ENCODE results near the gene TMEM223. TPM values are rescaled to one million over a fixed set of nuclear protein-coding genes. Genes with fewer than 3 reads are reported as not detected.

The TMEM223 gene
- total and polyA plus RNA-seq, 4 experiments from 2014 or later = 21.6 to 45.5 (median 31.0) TPM

- peaks cover 19 to 59% of the 10 kb centered on the region in 2 donors for H3K36me3 Mint-ChIP-seq
- Histone ChIP-seq H3K36me3 (ENCODE audit: insufficient read depth, low read length) (peaks cover 34% of the 10 kb centered on the region), H3K9me3 (ENCODE audit: control insufficient read depth in 1 of 2, low read length in 2 of 2) (no peaks in the 10 kb centered on the region), H3K27ac (ENCODE audit: low read depth, low read length) (peak overlapping the region; percentile 84), H3K27me3 (ENCODE audit: insufficient read depth, low read length) (no peaks in the 10 kb centered on the region), H3K4me3 (ENCODE audit: low read length in 2 of 2) (no peak overlapping the region), H3K4me1 (ENCODE audit: insufficient read depth, low read length) (peaks cover 55% of the 10 kb centered on the region)
- ChIA-PET POLR2A (ENCODE audit: partially characterized antibody) (interaction anchor here (1.0 to 25.8 kb wide), 12 partner anchors 14 to 236 kb away, joined by 3 to 801 read pairs (median 38); partner anchors contain the start of genes C11orf98, CSKMT, HNRNPUL2 and NXF1), CTCF (ENCODE audit: partially characterized antibody) (interaction anchor here (0.6 to 5.4 kb wide), 5 partner anchors 18 to 92 kb away, joined by 3 to 72 read pairs (median 3); partner anchors contain the start of genes SLC3A2, TAF6L and ZBTB3)
- H3K4me1 Mint-ChIP-seq = peaks cover 36 to 74% (median 56%) of the 10 kb centered on the region in 4 donors
- H3K27me3 Mint-ChIP-seq = no peaks in the 10 kb centered on the region
- H3K9me3 Mint-ChIP-seq = peaks cover 0 to 1% (median 0%) of the 10 kb centered on the region in 8 donors
- peak overlapping the region; percentile 89 to 98 (median 96) for H3K27ac Mint-ChIP-seq
- H3K4me3 Mint-ChIP-seq = peak overlapping the region; percentile 53 to 95 (median 80)
- no peak for DNase-seq
- intact Hi-C loops (cut with micrococcal nuclease) = no loop called here
Measured at GRCh38 chr11:62789576-62789975, 2.2 kb downstream of the TMEM223 start.

- Mint-ChIP-seq H3K4me1 (peaks cover 34 to 68% (median 53%) of the 10 kb centered on the region in 4 donors), H3K9me3 (peaks cover 0 to 1% (median 0%) of the 10 kb centered on the region in 8 donors), H3K4me3 (peak overlapping the region; percentile 52 to 96 (median 87)), H3K27ac (peak overlapping the region; percentile 89 to 98 (median 97)), H3K36me3 (peaks cover 13 to 53% of the 10 kb centered on the region in 2 donors), H3K27me3 (no peaks in the 10 kb centered on the region)
- Histone ChIP-seq H3K27me3 (ENCODE audit: insufficient read depth, low read length) (no peaks in the 10 kb centered on the region), H3K27ac (ENCODE audit: low read depth, low read length) (no peak overlapping the region), H3K4me3 (ENCODE audit: low read length in 2 of 2) (no peak overlapping the region), H3K4me1 (ENCODE audit: insufficient read depth, low read length) (peaks cover 55% of the 10 kb centered on the region), H3K9me3 (ENCODE audit: control insufficient read depth in 1 of 2, low read length in 2 of 2) (no peaks in the 10 kb centered on the region), H3K36me3 (ENCODE audit: insufficient read depth, low read length) (peaks cover 28% of the 10 kb centered on the region)
- ChIA-PET CTCF (ENCODE audit: partially characterized antibody) (interaction anchor here (1.0 to 5.4 kb wide), 6 partner anchors 12 to 74 kb away, joined by 3 to 105 read pairs (median 18); partner anchors contain the start of gene ZBTB3), POLR2A (ENCODE audit: partially characterized antibody) (interaction anchor here (0.7 to 25.8 kb wide), 13 partner anchors 15 to 236 kb away, joined by 3 to 801 read pairs (median 25); partner anchors contain the start of genes GNG3, HNRNPUL2, NXF1 and SLC3A2)
- DNase-seq = no peak
- intact Hi-C loops (cut with micrococcal nuclease) = no loop called here
Measured at GRCh38 chr11:62788991-62789390, 2.8 kb downstream of the TMEM223 start.

- Histone ChIP-seq H3K36me3 (ENCODE audit: insufficient read depth, low read length) (peaks cover 17% of the 10 kb centered on the region), H3K27me3 (ENCODE audit: insufficient read depth, low read length) (no peaks in the 10 kb centered on the region), H3K4me3 (ENCODE audit: low read length in 2 of 2) (peak within 1 kb of the TSS; percentile 73 to 95), H3K9me3 (ENCODE audit: control insufficient read depth in 1 of 2, low read length in 2 of 2) (no peaks in the 10 kb centered on the region), H3K27ac (ENCODE audit: low read depth, low read length) (peak within 1 kb of the TSS; percentile 84), H3K4me1 (ENCODE audit: insufficient read depth, low read length) (peaks cover 45% of the 10 kb centered on the region)
- Mint-ChIP-seq H3K4me1 (peaks cover 29 to 61% (median 47%) of the 10 kb centered on the region in 4 donors), H3K9me3 (peaks cover 0 to 3% (median 0%) of the 10 kb centered on the region in 8 donors), H3K27ac (peak within 1 kb of the TSS; percentile 89 to 98 (median 97)), H3K4me3 (peak within 1 kb of the TSS; percentile 93 to 97 (median 96)), H3K36me3 (peaks cover 6 to 50% of the 10 kb centered on the region in 2 donors), H3K27me3 (no peaks in the 10 kb centered on the region)
- POLR2A ChIA-PET (ENCODE audit: partially characterized antibody) = interaction anchor here (0.6 to 25.8 kb wide), 32 partner anchors 9 to 385 kb away, joined by 3 to 801 read pairs (median 8); partner anchors contain the start of genes C11orf98, CSKMT, GANAB and GNG3
- intact Hi-C loops (cut with micrococcal nuclease) = loop anchor here (1.0 to 2.0 kb wide), 8 partner anchors 18 to 94 kb away; partner anchors contain the start of genes NXF1, POLR2G, STX5 and TEX54
- CTCF ChIA-PET (ENCODE audit: partially characterized antibody) = interaction anchor here (0.6 to 5.4 kb wide), 38 partner anchors 9 to 195 kb away, joined by 3 to 105 read pairs (median 6); partner anchors contain the start of genes BSCL2, C11orf98, CSKMT and GNG3
- peak; percentile 95 to 99 (median 96) for DNase-seq
Measured at GRCh38 chr11:62787005-62787759, 4.6 kb downstream of the TMEM223 start, which contains the start of gene TMEM179B. Gene TMEM179B (plus strand): TSS chr11:62787402. CDS start chr11:62787432, 30 bp downstream.

GRCh38 chr11:62786318-62787004 lies 5.3 kb downstream of the TMEM223 start:
- DNase-seq = peak; percentile 82 to 85 (median 83)
- Histone ChIP-seq H3K36me3 (ENCODE audit: insufficient read depth, low read length) (peaks cover 15% of the 10 kb centered on the region), H3K9me3 (ENCODE audit: control insufficient read depth in 1 of 2, low read length in 2 of 2) (no peaks in the 10 kb centered on the region), H3K27ac (ENCODE audit: low read depth, low read length) (peak overlapping the region; percentile 84), H3K27me3 (ENCODE audit: insufficient read depth, low read length) (no peaks in the 10 kb centered on the region), H3K4me3 (ENCODE audit: low read length in 2 of 2) (peak overlapping the region; percentile 73 to 95), H3K4me1 (ENCODE audit: insufficient read depth, low read length) (peaks cover 43% of the 10 kb centered on the region)
- H3K36me3 Mint-ChIP-seq = peaks cover 3 to 46% of the 10 kb centered on the region in 2 donors
- intact Hi-C loops (cut with micrococcal nuclease) = loop anchor here (1.0 to 2.0 kb wide), 11 partner anchors 15 to 95 kb away; partner anchors contain the start of genes NXF1, POLR2G, STX5 and TAF6L
- H3K4me3 Mint-ChIP-seq = peak overlapping the region; percentile 85 to 96 (median 88)
- POLR2A ChIA-PET (ENCODE audit: partially characterized antibody) = interaction anchor here (0.6 to 25.8 kb wide), 36 partner anchors 9 to 384 kb away, joined by 3 to 801 read pairs (median 6); partner anchors contain the start of genes B3GAT3, C11orf98, CSKMT and GANAB
- peak overlapping the region; percentile 89 to 97 (median 96) for H3K27ac Mint-ChIP-seq
- H3K9me3 Mint-ChIP-seq = peaks cover 0 to 3% (median 0%) of the 10 kb centered on the region in 8 donors
- H3K4me1 Mint-ChIP-seq = peaks cover 28 to 54% (median 43%) of the 10 kb centered on the region in 4 donors
- no peaks in the 10 kb centered on the region for H3K27me3 Mint-ChIP-seq
- CTCF ChIA-PET (ENCODE audit: partially characterized antibody) = interaction anchor here (0.9 to 5.4 kb wide), 38 partner anchors 9 to 195 kb away, joined by 3 to 105 read pairs (median 6); partner anchors contain the start of genes BSCL2, C11orf98, CSKMT and GNG3

GRCh38 chr11:62782753-62783152 lies 9.1 kb downstream of the TMEM223 start:
- CTCF ChIA-PET (ENCODE audit: partially characterized antibody) = no interaction called here
- intact Hi-C loops (cut with micrococcal nuclease) = no loop called here
- POLR2A ChIA-PET (ENCODE audit: partially characterized antibody) = no interaction called here
- H3K36me3 Mint-ChIP-seq = peaks cover 0 to 24% of the 10 kb centered on the region in 2 donors
- Histone ChIP-seq H3K4me1 (ENCODE audit: insufficient read depth, low read length) (peaks cover 10% of the 10 kb centered on the region), H3K36me3 (ENCODE audit: insufficient read depth, low read length) (no peaks in the 10 kb centered on the region), H3K27ac (ENCODE audit: low read depth, low read length) (no peak overlapping the region), H3K4me3 (ENCODE audit: low read length in 2 of 2) (no peak overlapping the region), H3K27me3 (ENCODE audit: insufficient read depth, low read length) (no peaks in the 10 kb centered on the region), H3K9me3 (ENCODE audit: control insufficient read depth in 1 of 2, low read length in 2 of 2) (no peaks in the 10 kb centered on the region)
- H3K4me1 Mint-ChIP-seq = peaks cover 9 to 17% (median 14%) of the 10 kb centered on the region in 4 donors
- no peak for DNase-seq
- H3K27ac Mint-ChIP-seq = peak overlapping the region in 2 of 7 donors; percentile 27 to 31
- H3K9me3 Mint-ChIP-seq = peaks cover 0 to 1% (median 0%) of the 10 kb centered on the region in 8 donors
- no peak overlapping the region for H3K4me3 Mint-ChIP-seq
- H3K27me3 Mint-ChIP-seq = no peaks in the 10 kb centered on the region

GRCh38 chr11:62778441-62778840 lies 13.4 kb downstream of the TMEM223 start:
- no peaks in the 10 kb centered on the region for H3K27me3 Mint-ChIP-seq
- H3K36me3 Mint-ChIP-seq = peaks cover 10 to 28% of the 10 kb centered on the region in 2 donors
- H3K27me3 ChIP-seq (ENCODE audit: insufficient read depth, low read length) = no peaks in the 10 kb centered on the region
- peaks cover 5 to 10% (median 8%) of the 10 kb centered on the region in 4 donors for H3K4me1 Mint-ChIP-seq
- H3K4me1 ChIP-seq (ENCODE audit: insufficient read depth, low read length) = no peaks in the 10 kb centered on the region
- H3K36me3 ChIP-seq (ENCODE audit: insufficient read depth, low read length) = no peaks in the 10 kb centered on the region
- ChIA-PET POLR2A (ENCODE audit: partially characterized antibody) (interaction anchor here (0.5 to 1.2 kb wide), 3 partner anchors 19 to 114 kb away, joined by 3 read pairs; partner anchors contain the start of genes C11orf98 and CSKMT), CTCF (ENCODE audit: partially characterized antibody) (no interaction called here)
- H3K9me3 ChIP-seq (ENCODE audit: control insufficient read depth in 1 of 2, low read length in 2 of 2) = no peaks in the 10 kb centered on the region
- peak overlapping the region in 3 of 7 donors; percentile 57 to 81 (median 76) for H3K27ac Mint-ChIP-seq
- DNase-seq = no peak
- no peak overlapping the region for H3K4me3 Mint-ChIP-seq
- intact Hi-C loops (cut with micrococcal nuclease) = no loop called here
- H3K27ac ChIP-seq (ENCODE audit: low read depth, low read length) = no peak overlapping the region
- no peak overlapping the region for H3K4me3 ChIP-seq (ENCODE audit: low read length in 2 of 2)
- H3K9me3 Mint-ChIP-seq = peaks cover 0 to 2% (median 0%) of the 10 kb centered on the region in 8 donors
